Measurements from ENCODE around the gene FXN.

GRCh38 chr9:69070201-69070600, 34.6 kb downstream of the FXN start:
- no peak for TF ChIP-seq CTCF (IDR thresholded peaks at IDR 0.05; ENCODE audit: extremely low read depth in 1 of 2, insufficient read depth in 1 of 2, low read depth in 1 of 2, low read length in 2 of 2)
- TF ChIP-seq POLR2A (IDR thresholded peaks at IDR 0.05; ENCODE audit: low read depth, low read length): no peak
